GM19193 (cell line): ENCODE results near the gene ERN2.

ENCODE experiments used
- POLR2A ChIP-seq: IDR thresholded peaks from 4 replicates; pipeline ENCODE4 v1.6.1; 2011; ENCODE audit not compliant: insufficient read depth, insufficient read length; ENCODE audit errors: extremely low read depth

Gene ERN2

DNA sequence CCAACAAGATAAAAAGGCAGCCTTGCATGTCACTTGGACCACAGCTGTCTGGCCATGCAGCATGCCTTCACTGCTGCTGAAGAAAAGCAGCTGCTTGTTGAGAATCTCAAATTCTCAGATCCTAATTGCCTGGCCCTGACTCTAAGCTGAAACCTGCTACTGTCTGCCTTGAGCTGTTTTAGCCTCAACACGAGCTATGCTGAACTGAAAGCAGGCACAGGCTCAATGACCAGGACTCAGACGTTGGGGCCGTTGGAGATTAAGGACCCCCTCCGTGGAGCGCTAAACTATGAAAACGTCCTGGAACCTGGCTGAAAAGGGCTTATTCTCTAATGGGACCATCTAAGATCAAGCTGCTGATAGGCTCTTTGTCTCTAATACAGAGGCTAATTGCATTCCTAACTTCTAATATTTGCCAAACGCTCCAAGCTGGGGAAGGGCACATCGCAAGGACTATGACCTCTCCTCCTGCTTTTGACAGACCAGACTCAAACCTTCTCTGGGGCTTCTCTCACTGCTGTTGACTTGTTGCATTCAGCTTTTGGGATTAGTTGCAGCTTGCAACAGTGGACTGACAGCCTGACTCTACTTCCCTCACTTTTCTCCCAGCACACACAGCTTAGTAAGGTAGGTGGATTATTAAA, 38.9 kb downstream of the ERN2 start:
- TF ChIP-seq POLR2A = no peak

DNA sequence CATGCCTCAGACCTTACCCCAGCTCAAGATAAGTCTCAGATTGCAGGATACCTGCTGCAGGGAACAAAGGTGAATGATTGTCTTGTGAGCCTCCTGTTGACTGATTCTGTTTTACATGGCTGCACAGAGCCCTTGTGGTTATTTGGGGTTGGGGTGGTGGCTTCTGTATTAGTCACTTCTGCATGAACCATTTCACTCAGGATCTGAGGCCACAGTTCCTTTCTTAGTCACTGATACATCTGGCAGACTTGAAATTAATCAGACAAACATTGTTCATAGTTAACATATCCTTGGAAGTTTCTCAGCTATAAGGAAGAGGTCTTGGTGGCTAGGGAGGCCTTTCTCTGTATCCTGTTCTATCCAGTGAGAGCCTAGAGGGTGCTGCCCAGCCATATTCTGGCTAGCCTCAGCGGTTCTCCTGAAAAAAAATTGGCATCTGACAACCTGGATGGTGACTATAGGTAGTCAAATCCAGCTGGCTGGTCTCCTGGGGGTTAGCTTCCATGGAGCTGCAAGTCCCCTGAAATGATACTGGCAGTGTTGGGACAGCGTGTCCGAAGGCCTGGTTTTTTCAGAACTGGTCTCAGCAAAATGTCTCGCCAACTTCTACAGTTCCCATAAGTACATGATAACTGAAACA, 42.8 kb downstream of the ERN2 start:
- TF ChIP-seq POLR2A = no peak

GRCh38 chr16:23668873-23669272, 44.1 kb downstream of the ERN2 start:
- no peak for TF ChIP-seq POLR2A

- no peak for TF ChIP-seq POLR2A
Observed at GRCh38 chr16:23668225-23668624, 44.8 kb downstream of the ERN2 start.

DNA sequence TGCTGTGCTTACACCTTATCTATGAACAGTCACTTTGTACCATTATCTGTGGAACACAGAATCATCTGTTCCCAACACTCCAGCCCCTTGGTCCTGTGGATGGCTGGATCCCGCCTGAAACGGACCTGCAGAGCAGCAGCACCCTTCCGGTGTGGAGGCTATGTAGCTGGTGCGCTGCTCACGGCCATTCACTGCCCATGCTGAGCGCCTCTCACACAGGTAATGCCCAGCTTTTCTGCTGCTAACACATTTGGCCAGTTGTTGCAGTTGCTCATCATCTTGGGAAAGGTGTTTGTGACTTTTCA, 45.7 kb downstream of the ERN2 start:
- no peak for TF ChIP-seq POLR2A

- no peak for TF ChIP-seq POLR2A
Observed at GRCh38 chr16:23666571-23667354, 46.3 kb downstream of the ERN2 start.

- TF ChIP-seq POLR2A = no peak
Observed at GRCh38 chr16:23663918-23664317, 49.1 kb downstream of the ERN2 start.

GRCh38 chr16:23651943-23652468, 61.0 kb downstream of the ERN2 start:
- TF ChIP-seq POLR2A = no peak

DNA sequence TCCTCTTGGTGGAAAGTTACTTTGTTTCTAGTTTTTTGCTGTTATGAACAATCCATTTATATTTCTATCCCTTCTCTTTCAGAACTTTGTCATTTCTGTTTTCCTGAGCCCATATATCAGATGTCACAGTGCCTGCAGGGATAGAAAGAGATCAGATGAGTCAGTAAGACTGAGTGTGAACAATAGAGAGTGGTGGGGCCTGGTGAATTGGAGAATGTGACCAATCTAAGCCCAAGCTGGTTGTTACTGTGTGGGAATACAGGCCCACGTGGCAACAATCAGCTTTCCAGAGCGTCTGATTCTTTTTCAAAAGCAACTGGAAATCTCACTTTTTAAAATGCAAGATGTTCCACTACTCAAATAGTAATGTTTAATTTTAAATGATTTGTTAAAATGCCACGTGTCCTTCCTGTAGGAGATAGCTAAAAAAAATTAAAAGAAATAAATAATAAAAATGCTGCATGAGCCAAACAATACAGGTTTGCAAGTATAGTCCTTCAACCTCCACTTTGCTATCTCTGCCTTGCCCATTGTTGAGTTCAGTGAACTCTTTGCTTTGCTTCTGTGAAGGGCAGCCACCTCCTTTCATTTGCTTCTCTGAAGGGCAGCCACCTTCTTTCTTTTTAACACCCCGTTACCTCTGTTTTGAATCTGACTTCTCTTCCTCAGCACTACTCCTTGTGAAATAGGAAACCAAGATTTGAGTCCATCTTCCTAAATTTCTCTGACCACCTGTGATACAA, 62.2 kb downstream of the ERN2 start:
- no peak for TF ChIP-seq POLR2A

DNA sequence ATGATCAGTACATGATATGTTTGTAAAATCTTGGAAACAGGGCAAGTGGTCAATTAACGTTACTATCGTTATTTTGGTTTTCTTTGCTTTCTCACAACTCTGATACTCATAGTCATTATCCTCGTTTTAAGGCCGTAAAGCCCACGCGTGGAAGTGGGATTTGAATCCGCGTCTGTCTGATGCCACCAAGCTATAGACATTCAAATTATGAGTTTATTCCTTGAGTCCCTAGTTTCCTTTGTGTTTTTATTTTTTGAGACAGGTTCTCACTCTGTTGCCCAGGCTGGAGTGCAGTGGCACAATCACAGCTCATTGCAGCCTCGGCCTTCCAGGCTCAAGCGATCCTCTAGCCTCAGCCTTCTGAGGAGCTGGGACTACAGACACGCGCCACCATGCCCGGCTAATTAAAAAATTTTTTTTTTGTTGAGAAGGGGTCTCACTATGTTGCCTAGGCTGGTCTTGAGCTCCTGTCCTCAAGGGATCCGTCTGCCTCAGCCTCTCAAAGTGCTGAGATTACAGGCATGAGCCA, 70.7 kb downstream of the ERN2 start:
- TF ChIP-seq POLR2A = no peak

DNA sequence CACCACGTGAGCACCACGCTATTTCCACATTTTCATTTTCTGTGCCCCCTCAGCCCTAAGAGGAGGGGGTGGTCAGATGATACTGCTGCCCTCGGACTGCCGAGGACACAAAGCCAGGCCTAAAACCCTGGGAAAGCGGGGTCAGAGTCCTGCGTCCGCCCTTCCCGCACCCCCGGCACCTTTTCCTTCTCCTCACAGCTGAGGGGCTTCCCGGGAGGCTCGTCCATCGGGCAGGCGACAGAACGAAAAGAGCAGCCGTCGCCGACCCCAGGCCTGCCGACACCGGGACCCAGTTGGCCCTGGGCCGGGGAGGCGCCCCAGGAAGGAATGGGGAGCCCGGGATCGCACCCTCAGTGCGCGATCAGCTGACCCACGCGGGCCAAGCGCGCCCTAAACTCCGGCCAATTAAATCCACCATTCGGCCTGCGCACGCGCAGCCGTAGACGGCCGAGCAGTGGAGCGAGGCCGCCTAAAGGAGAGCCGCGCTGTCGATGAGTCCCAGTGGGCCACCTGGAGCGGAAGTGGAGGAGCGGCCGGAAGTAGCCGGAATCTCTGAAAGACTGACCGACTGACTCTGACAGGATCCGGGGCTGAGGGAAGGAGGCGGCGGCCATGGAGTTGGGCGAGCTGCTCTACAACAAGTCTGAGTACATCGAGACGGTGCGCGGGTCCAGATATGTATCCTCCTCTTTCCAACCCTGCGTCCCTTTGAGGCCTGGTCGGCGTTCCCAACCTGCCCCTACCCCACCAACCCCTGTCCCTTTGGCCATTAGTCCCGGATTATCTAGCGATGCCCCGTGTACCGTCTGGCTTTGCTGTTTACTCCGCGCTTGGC, 71.9 kb downstream of the ERN2 start, which contains the start of the genes DCTN5 and PALB2:
TSS of gene DCTN5 (plus strand) at position 536 of the 835 bp plus-strand sequence. CDS start at position 613, 77 bp downstream.
TSS of gene PALB2 (minus strand) at position 380 of the 835 bp plus-strand sequence. CDS start at position 227, 153 bp downstream.
- TF ChIP-seq POLR2A = peak; percentile 84

- no peak for TF ChIP-seq POLR2A
Observed at GRCh38 chr16:23640615-23640930, 72.4 kb downstream of the ERN2 start.
